ENCODE measurements around the gene FAM234A. TPM values are rescaled to one million over a fixed set of nuclear protein-coding genes. Genes with fewer than 3 reads are reported as not detected.

Gene FAM234A
- total and polyA plus RNA-seq, 4 donors = 24.1 to 39.7 (median 27.8) TPM

GRCh38 chr16:264440-264951 lies 29.9 kb downstream of the FAM234A start:
- no peak for TF ChIP-seq YY1 (IDR thresholded peaks at IDR 0.05)
- TF ChIP-seq, protein P1, sequence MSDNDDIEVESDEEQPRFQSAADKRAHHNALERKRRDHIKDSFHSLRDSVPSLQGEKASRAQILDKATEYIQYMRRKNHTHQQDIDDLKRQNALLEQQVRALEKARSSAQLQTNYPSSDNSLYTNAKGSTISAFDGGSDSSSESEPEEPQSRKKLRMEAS (IDR thresholded peaks at IDR 0.05) = no peak
- no peak for TF ChIP-seq JUND (IDR thresholded peaks at IDR 0.05)
- TF ChIP-seq, protein P2, sequence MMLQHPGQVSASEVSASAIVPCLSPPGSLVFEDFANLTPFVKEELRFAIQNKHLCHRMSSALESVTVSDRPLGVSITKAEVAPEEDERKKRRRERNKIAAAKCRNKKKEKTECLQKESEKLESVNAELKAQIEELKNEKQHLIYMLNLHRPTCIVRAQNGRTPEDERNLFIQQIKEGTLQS (IDR thresholded peaks at IDR 0.05) = no peak
- no peak for TF ChIP-seq RXRA (IDR thresholded peaks at IDR 0.05)
- no peak for TF ChIP-seq TAF1 (conservative IDR thresholded peaks at IDR 0.05)
- TF ChIP-seq HNF4G (IDR thresholded peaks at IDR 0.05) = no peak
- TF ChIP-seq NR2F2 (IDR thresholded peaks at IDR 0.05) = no peak
- TF ChIP-seq HNF4A (conservative IDR thresholded peaks at IDR 0.05) = no peak
- TF ChIP-seq REST (IDR thresholded peaks at IDR 0.05) = no peak
- no peak for TF ChIP-seq FOXA1 (IDR thresholded peaks at IDR 0.05)
- TF ChIP-seq EGR1 (IDR thresholded peaks at IDR 0.05; ENCODE audit: low read depth in 2 of 2) = no peak
- TF ChIP-seq, protein P3, sequence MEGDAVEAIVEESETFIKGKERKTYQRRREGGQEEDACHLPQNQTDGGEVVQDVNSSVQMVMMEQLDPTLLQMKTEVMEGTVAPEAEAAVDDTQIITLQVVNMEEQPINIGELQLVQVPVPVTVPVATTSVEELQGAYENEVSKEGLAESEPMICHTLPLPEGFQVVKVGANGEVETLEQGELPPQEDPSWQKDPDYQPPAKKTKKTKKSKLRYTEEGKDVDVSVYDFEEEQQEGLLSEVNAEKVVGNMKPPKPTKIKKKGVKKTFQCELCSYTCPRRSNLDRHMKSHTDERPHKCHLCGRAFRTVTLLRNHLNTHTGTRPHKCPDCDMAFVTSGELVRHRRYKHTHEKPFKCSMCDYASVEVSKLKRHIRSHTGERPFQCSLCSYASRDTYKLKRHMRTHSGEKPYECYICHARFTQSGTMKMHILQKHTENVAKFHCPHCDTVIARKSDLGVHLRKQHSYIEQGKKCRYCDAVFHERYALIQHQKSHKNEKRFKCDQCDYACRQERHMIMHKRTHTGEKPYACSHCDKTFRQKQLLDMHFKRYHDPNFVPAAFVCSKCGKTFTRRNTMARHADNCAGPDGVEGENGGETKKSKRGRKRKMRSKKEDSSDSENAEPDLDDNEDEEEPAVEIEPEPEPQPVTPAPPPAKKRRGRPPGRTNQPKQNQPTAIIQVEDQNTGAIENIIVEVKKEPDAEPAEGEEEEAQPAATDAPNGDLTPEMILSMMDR (IDR thresholded peaks at IDR 0.05; ENCODE audit: low read depth, low read length, missing input control) = no peak
- TF ChIP-seq, protein P4, sequence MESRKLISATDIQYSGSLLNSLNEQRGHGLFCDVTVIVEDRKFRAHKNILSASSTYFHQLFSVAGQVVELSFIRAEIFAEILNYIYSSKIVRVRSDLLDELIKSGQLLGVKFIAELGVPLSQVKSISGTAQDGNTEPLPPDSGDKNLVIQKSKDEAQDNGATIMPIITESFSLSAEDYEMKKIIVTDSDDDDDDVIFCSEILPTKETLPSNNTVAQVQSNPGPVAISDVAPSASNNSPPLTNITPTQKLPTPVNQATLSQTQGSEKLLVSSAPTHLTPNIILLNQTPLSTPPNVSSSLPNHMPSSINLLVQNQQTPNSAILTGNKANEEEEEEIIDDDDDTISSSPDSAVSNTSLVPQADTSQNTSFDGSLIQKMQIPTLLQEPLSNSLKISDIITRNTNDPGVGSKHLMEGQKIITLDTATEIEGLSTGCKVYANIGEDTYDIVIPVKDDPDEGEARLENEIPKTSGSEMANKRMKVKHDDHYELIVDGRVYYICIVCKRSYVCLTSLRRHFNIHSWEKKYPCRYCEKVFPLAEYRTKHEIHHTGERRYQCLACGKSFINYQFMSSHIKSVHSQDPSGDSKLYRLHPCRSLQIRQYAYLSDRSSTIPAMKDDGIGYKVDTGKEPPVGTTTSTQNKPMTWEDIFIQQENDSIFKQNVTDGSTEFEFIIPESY (IDR thresholded peaks at IDR 0.05) = no peak
- no peak for TF ChIP-seq FOXA2 (IDR thresholded peaks at IDR 0.05)
- no peak for TF ChIP-seq RAD21 (IDR thresholded peaks at IDR 0.05)
- no peak overlapping the region for H3K27ac ChIP-seq (ENCODE audit: low read depth in 1 of 2, low read length in 2 of 2)
- WGBS = 95% methylated on average over 23 of the region's 23 CpGs
- no peaks in the 10 kb centered on the region for H3K9me3 ChIP-seq (ENCODE audit: control insufficient read depth in 4 of 4, low read length in 3 of 4)
- H3K4me1 ChIP-seq (ENCODE audit: control insufficient read depth in 4 of 4, insufficient read depth in 4 of 4, low read length in 3 of 4) = no peaks in the 10 kb centered on the region
- peaks cover 4 to 49% (median 10%) of the 10 kb centered on the region in 4 donors for H3K36me3 ChIP-seq (ENCODE audit: control insufficient read depth in 4 of 4, insufficient read depth in 3 of 4, low read depth in 1 of 4, low read length in 3 of 4)
- no peak for DNase-seq (ENCODE audit: low spot score)
- no peak overlapping the region for H3K9ac ChIP-seq (ENCODE audit: low read depth in 1 of 2, low read length in 2 of 2)
- no peaks in the 10 kb centered on the region for H3K27me3 ChIP-seq (ENCODE audit: control insufficient read depth in 4 of 4, insufficient read depth in 4 of 4, low read length in 3 of 4)
- no peak overlapping the region for H3K4me3 ChIP-seq (ENCODE audit: low read depth in 1 of 3, low read length in 3 of 3)

Data from liver (tissue), 9 donors.